ENCODE data around the gene GGN.

DNA sequence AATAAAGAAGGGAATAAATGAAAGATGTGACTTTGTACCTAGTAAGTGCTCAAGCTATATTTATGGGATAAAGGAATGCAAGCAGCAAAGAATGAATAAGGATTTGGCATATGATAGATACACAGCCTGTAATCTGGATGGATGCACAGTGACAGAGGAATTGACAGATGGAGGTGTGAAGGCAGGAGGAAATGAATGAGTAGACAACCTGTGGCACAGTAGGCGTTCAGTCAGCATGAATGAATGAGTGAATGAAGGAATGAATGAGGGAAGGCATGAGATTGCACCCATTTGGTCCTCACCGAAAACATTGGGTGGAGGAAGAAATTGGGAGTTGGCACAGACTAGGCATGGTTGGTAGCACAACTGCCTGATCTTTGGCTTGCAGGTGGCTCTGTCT lies 18.2 kb downstream of the GGN start:
- no peak for TF ChIP-seq POLR2A (conservative IDR thresholded peaks at IDR 0.05)
- TF ChIP-seq SIRT6 (IDR thresholded peaks at IDR 0.05; ENCODE audit: low read depth, low read length) = no peak
- TF ChIP-seq XRCC4 (IDR thresholded peaks at IDR 0.05; ENCODE audit: extremely low read depth, insufficient read depth, insufficient read length) = no peak

All from K562 (cell line).